Measurements from ENCODE around the gene LRFN3.
"Not testable (repeated sequence)": the region's sequence is repeated elsewhere in the genome, so short reads cannot be mapped to it uniquely, and the experiment has no call there.

The LRFN3 gene

GRCh38 chr19:35908010-35908441 is 28.1 kb upstream of the LRFN3 start, which contains the start of gene TYROBP:
TYROBP (minus strand) TSS chr19:35908295; CDS start chr19:35908228, 67 bp downstream.
- no peak for DNase-seq

- no peak for DNase-seq
Observed at GRCh38 chr19:35908973-35909683, 27.0 kb upstream of the LRFN3 start.

DNA sequence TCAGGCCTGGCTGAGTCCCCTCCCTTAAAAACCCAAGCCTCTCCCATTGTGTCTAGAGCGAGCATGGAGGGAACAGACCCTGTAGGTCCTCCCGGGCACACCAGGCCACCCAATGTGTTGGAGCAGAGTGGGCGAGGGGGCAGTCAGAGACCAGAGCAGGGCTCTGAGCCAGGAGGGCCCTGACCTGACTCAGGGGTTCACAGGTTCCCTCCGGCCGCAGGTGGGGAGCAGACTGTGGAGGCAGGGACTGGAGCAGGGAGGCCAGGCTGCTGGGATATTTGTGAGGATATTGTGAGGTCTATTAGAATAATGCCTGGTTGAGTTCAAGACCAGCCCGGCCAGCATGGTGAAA is 26.5 kb upstream of the LRFN3 start:
- no peak for DNase-seq

- not testable (repeated sequence) for DNase-seq
Observed at GRCh38 chr19:35910355-35910754, 25.8 kb upstream of the LRFN3 start.

DNA sequence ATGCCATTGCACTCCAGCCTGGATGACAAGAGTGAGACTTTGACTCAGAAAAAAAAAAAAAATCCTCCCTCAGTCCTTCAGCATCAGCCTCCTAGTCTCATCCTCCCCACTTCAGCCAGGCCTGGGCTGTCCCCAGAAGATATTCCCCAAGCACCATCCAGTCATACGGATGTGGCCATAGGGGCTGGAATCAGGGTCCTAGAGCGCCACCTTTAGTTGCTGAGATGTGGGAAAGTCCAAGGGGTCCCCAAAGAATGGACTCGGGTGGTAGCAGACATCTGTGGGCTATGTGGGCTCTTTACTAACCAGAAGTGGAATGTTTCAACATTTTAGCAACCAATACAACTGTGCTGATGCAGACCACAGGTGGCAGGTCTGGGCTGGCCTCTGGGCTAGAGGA is 25.0 kb upstream of the LRFN3 start:
- no peak for DNase-seq

GRCh38 chr19:35911790-35912189 is 24.4 kb upstream of the LRFN3 start:
- DNase-seq = no peak

- no peak for DNase-seq
Observed at GRCh38 chr19:35913589-35913988, 22.6 kb upstream of the LRFN3 start.

- no peak for DNase-seq
Observed at GRCh38 chr19:35915443-35915842, 20.7 kb upstream of the LRFN3 start.

- no peak for DNase-seq
Observed at GRCh38 chr19:35919306-35919705, 16.9 kb upstream of the LRFN3 start.

DNA sequence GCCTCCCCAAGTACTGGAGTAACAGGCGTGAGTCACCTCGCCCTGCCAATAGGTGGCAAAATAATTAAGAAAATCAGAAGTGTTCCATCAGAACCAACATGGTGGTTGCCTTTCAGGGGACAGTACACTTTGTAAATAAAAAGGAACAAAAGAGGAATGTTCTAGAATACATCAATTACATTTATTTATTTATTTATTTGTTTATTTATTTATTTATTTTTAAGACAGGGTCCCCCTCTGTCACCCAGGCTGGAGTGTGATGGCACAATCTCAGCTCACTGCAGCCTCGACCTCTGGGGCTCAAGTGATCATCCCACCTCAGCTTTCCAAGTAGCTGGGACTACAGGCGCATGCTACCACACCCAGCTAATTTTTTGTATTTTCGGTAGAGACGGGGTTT is 15.2 kb upstream of the LRFN3 start:
- DNase-seq = no peak

DNA sequence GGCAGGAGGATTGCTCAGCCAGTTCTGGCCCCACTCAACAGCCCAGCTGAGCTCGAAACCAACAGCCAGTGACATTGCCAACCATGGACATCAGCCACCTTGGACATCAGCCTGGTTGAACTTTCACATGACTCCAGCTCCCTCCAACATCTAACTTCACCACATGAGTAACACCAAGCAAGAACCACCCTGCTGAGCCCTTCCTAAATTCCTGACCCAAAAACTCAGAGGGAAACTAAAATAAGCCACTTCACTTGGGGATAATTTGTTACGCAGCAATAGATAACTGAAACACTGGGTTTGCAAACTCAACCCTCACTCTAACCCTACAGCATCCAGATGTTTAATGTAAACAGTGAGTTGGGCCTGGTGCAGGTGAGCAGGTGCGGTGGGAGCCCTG is 10.7 kb upstream of the LRFN3 start:
- no peak for DNase-seq

GRCh38 chr19:35928507-35928906 is 7.7 kb upstream of the LRFN3 start:
- DNase-seq = no peak

- DNase-seq = no peak
Observed at GRCh38 chr19:35929876-35930275, 6.3 kb upstream of the LRFN3 start.

DNA sequence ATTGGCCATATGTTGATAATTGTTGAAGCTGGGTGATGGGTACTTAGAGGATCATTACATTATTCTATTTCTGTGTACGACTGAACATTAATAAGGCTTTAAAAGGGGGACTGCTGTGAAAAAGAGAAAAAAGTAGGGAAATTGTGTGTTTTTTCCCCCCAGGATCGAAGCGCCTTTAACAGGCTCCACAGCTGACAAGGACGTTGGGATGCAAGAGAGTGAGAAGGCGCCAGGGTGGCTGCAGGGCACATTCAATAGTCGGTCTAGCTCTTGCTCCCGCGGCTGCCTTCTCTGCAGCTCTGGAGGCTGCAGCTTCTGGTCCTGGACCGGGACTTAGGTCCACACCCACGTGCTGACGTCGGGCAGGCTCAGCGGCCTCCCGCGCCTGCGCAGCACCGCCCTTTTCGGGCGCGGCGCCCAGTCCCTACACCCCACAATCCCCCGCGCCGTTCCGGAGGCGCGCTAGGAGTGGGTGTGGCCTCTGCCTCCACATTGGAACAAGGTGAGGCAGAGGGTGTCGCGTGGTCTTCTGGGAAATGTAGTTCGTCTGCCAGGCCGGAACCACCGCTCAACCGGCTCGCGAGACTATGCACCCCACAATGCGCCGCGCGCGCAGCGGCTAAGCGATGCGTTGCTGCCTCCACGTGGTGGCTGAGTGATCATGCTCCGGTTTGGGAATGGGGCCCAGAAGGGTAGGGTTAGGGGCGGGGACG is 4.9 kb upstream of the LRFN3 start:
- peak; percentile 98 to 99 for DNase-seq

DNA sequence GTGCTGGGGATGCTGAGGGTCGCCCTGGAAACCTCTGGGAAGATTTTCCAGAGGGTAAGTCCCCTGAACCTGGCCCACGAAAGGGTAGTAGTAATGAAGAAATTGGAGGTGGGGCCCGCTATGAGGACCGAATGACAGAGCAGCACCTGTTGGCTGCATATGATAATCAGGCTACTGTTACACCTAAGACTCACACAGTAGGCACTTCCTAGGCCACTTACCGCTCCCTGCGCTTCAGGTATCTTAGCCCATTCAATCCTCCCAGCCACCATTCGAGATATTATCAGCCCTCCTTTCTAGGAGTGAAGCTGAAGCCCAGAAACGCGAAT is 4.3 kb upstream of the LRFN3 start:
- DNase-seq = no peak

DNA sequence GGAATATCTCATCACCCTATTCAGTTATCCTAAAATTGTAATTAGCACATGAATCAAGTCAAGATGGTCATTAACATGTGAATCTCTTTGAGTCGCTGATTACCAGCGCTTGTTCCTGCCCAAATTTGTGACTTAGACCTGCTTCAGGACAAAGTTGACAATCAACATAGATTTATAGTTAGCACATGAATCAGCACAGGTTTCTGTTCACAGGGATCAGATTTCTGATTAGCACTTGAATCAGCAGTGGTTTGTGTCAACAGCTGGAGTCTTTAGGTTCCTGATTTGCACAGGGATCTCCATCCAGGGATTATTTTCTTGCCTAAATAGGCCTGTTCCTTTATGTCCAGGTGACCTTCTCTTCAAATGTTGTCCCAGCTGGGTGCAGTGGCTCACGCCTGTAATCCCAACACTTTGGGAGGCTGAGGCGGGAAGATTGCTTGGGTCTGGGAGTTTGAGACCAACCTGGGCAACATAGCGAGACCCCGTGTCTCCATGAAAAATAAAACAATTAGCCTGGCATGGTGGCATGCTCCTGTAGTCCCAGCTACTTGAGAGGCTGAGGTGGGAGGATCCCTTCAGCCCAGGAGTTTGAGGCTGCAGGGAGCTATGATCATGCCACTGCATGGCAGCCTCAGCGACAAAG is 3.8 kb upstream of the LRFN3 start:
- no peak for DNase-seq

DNA sequence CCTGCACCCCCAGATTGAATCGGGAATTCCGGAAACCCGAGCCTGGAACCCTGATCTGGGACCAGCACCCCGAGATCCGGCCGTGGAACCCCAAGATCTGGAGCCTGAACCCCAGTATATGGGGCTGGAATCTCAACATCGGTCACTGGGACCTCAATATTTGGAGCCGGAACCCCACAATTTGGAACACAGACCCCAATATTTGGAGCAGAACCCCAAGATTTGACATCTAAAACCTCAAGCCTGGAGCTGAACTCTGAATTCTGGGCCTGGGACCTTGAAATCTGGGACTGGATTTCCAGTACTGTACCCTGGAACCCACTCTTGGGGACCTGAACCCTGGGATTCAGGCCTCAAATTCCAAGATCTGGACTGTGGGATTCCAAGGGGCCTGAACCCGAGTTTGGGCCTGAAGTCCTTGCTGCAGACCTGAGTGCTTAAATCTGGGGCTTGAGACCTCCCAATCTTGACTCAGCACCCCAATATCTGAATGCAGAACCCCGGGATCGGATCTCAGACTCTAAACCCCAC is 629 bp downstream of the LRFN3 start:
- no peak for DNase-seq

DNA sequence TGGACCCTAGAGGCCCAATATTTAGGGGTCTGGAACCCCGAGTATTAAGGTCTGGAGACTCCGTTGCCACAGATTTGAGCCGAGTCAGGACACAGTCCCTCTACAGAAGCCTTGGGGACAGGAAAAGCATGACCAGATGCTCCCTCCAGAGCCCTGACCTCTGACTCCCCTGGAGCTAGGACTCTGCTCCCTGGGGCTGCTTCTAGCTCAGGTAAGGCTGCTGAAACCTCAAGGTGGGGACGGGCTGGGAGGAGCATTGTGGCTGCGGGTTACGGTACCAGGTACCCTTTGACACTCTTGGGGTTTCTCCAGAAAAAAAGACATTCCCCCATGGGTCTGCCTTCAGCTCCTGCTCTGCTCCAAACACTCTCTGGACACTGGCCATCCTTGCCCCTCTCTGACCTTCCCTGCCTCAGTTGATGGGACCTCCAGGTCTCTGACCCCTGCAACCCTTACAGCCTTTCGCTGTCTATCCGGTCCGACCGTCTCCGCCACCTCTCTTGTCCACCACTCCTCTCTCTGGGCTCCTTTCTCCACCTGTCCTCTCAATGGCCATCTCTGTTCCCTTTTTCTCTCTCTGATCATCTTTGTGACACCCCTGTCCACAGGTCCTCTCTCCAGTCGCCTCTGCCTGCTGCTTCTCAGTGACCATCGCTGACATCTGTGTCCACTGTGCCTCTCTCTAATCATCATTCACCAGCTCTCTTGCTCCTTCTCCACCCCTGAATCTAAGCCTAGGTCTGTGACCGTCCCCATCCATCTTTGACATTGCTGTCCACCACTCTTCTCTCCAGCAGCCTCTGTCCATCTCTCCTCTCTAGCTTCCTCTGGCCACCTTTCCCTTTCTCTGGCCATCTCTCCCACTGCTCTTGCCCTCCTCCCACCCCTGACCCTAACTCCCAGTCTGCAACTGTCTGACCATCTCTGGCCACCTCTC is 1.4 kb downstream of the LRFN3 start:
- DNase-seq = no peak

GRCh38 chr19:35938282-35939224 is 2.4 kb downstream of the LRFN3 start:
- DNase-seq = no peak

- no peak for DNase-seq
Observed at GRCh38 chr19:35939307-35940077, 3.3 kb downstream of the LRFN3 start.
